Right lung (tissue), 5 donors: ENCODE measurements around the gene PGK1. TPM values are rescaled to one million over a fixed set of nuclear protein-coding genes. Genes with fewer than 3 reads are reported as not detected.
"Not testable (repeated sequence)": the region's sequence is repeated elsewhere in the genome, so short reads cannot be mapped to it uniquely, and the experiment has no call there.

Source experiments
- DNase-seq, 2 donors: peaks; one replicate each; pipeline ENCODE4 v3.0.0-alpha.2; 2013
- polyA plus RNA-seq, 5 donors: library from polyadenylated mRNA; unstranded; fragments of 120-200 nt; gene quantifications; one replicate each; pipeline versions ENCODE4 v1.2.1 to v1.2.3, GENCODE V29; 2013; ENCODE audit warnings: inconsistent platforms in 1 of 5, low replicate concordance in 1 of 5; ENCODE audit not compliant: insufficient read length in 5 of 5, insufficient read depth in 1 of 5

The PGK1 gene
- polyA plus RNA-seq, 5 donors, result 293 to 384 (median 307) TPM

DNA sequence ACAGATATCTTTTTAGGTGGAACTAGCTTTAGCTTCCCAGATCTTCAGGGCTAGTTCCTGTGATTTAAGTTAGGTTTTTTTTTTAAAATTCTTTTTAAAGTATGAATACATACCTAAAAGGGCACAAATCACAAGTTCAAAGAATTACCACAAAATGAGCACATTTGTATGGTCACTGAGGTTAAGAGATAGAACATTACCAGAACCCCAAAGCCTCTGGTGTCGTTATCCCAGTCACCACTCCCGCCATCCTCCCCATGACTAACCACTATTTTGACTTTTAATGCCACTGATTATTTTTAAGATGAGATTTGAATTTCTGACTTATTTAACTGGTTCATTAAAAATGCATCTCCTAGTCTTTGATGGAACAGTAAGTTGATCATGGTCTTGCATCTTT, 5.4 kb downstream of the PGK1 start:
- DNase-seq, result no peak

DNA sequence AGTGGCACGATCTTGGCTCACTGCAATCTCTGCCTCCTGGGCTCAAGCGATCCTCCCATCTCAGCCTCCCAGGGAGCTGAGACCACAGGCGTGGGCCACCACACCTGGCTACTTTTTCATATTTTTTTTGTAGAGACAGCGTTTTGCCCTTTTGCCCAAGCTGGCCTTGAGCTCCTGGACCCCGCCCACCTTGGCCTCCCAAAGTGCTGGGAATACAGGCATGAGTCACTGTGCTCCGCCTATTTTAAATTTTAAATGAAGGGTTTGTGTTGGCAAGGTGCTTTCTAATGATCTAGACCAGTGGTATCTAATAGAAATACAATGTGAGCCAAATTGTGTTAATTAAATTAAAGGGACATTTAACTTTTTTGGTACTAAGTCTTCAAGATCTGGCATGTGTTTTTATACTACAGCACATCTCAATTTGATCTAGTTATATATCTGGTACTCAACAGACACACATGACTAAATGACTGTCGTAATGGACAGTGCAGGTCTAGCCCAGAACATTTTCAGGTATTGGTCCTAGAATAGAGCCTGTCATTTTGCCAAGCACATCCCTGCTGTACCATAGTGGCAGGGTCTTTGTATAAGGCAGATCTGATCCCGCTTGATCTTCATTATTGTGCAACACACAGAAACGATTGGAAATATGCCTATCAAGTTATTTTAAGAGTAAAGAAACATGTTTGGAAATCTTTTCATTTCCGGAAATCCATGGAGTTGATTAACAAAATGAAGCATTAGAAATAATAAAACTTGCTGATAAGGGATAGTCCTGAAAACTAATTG, 7.3 kb downstream of the PGK1 start:
- no peak for DNase-seq

DNA sequence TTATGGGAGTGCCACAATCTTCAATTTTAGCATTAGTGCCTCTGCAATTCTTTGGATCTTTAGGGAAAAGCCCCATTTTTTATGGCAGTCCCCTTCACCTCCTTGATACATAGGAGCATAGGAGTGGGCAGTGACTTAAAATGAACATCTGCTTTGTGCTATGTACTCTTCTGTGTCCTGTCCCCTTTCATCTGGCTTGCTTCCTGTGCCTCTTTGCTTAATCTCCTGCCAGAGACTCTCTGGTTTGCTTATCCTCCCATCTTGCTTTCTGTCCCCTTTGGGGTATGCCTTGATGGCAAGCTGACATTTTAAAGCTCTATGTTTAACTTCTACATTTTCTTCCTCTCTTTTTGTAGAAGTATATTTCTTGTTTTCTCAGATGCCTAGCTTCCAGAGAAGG, 12.3 kb downstream of the PGK1 start:
- no peak for DNase-seq

DNA sequence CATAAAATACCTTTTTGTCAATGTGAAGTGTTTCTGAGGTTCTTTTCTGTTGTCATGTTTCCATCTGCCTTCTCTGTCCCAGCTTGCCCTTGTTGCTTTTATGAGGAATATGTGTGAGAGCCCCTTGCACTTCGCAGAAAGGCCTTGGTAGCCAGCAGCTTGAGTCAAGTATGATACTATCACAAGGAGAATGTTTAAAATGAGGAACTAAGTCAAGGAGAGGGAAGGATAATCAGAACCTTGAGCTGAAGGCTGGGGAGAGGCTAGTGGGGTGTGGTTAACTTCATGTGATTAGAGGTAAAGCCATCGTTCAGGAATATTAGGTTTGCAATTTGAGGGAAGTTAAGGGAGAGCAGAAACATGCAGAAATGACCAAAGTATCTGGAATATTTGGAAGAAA, 12.7 kb downstream of the PGK1 start:
- no peak for DNase-seq

DNA sequence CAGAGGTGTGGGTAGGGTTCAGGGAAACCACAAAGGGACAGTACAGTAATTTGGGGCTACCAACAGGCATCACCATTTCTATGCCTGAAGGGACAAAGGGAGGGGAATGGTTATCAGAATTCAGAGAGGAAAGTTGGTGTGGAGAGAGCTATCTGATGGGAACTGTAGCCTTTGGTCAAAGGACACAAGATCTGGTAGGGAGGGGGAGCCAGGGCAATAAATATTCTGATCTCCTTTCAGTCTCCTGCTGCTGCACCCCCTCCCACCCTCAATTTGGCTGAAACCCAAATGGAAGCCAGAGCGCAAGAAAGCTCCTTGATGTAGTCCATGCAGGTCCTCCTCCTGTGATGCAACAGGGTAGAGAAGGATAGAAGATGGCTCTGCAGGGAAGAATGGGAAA, 14.6 kb downstream of the PGK1 start:
- DNase-seq, result no peak

DNA sequence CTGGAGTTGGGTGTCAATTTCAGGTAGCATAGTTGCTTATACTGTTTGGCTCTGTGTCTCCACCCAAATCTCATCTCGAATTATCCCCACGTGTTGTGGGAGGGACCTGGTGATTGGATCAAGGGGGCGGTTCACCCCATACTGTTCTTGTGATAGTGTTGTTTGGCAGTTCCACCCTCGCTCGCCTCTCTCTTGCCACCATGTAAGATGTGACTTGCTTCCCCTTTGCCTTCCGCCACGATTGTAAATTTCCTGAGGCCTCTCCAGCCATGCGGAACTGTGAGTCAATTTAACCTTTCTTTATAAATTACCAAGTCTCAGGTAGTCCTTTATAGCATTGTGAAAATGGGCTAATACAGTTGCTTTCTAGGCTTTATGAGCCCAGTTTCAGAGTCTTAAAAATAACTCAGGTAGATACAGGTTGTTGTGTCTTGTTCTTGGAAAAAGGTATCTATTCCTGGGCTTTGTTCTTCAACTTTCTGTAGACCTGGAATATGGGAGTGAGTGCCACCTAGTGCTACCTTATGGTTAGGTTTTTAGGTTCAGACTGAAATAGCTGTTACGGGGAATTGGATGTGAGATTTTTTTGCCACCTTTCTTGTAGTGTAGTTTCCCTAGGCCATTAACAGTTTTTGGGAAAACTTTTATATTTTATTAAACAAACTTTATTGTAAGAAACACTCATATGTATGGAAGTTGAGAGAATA, 15.6 kb downstream of the PGK1 start:
- DNase-seq, result no peak

DNA sequence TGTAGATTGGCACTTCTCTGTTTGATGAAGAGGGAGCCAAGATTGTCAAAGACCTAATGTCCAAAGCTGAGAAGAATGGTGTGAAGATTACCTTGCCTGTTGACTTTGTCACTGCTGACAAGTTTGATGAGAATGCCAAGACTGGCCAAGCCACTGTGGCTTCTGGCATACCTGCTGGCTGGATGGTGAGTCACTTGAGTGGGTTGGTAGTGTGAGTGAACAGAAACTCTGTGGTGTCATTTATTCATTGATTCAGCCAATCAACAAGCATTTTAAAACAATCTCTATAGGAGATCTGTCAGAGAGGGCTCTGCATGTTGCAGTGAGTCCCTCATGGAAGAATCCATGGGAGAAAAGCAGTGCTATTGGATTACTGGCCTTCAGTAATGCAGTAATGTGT, 19.1 kb downstream of the PGK1 start:
- DNase-seq, result no peak

DNA sequence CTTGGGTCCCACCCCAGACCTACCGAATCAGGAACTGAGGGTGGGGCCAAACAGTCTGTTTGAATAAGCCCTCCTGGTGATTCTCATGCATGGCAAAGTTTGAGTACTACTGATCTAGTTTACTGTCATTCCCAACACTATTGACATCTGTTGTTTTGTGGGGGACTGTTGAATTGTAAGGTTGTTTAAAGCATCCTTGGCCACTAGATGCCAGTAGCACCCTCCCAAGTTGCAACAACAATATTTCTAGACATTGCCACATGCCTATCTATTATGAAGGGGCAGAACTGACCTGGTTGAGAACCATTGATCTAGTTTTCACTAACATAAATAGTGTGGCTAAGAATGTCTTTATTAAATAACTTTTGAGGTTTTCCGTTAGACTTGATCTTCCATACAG, 20.3 kb downstream of the PGK1 start:
- DNase-seq, result no peak

DNA sequence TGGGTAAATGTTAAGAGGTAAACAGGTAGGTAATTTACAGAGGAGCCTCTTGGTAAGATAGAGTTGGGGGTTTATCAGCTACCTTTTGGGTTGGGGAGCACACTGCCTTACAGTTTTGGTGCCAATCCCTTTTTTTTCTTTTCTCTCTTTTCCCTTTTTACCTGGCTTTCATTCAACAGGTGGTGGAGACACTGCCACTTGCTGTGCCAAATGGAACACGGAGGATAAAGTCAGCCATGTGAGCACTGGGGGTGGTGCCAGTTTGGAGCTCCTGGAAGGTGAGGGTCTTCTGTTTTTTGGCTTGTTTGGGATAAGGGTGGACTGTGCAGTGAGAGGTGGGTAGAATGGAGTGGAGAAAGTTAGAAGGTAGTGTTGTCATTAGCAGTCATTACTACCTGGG, 21.1 kb downstream of the PGK1 start:
- no peak for DNase-seq

DNA sequence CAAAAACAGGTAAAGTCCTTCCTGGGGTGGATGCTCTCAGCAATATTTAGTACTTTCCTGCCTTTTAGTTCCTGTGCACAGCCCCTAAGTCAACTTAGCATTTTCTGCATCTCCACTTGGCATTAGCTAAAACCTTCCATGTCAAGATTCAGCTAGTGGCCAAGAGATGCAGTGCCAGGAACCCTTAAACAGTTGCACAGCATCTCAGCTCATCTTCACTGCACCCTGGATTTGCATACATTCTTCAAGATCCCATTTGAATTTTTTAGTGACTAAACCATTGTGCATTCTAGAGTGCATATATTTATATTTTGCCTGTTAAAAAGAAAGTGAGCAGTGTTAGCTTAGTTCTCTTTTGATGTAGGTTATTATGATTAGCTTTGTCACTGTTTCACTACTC, 21.7 kb downstream of the PGK1 start:
- not testable (repeated sequence) for DNase-seq

DNA sequence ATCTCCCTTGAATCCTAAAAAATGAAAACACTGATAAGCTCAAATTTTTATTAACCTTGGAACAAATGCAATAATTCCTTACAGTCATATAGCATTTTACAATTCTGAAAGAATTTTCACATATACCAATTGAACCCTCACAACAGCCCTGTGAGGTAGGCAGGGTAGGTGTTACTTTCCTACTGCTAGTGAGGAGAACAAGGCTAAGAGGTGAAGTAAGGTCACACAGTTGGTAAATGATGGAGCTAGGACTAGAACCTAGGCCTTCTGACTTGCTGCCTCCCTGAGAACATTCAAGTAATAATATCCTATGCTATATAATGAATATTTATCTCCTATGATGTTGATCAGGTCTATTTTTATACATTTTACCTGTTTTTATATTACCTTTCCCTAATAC, 25.7 kb downstream of the PGK1 start:
- DNase-seq, result no peak

DNA sequence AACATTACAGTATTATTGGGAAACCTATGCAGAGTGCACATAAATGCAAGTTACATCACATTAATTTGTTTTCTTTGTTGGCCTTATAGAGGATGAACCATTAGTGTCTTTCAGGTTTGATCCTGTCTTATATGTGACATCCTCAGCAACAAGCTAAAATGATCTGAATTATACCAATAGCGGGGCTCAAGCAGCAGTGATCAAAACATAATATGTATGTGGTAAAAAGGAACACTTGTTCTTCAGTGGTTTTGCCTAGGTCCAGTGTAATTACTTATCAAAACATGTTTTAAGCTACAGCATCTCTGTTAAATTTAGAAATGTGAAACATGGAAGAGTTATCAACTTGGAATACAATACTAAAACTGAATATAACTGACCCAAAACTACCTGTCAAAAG, 26.3 kb downstream of the PGK1 start:
- DNase-seq, result no peak

DNA sequence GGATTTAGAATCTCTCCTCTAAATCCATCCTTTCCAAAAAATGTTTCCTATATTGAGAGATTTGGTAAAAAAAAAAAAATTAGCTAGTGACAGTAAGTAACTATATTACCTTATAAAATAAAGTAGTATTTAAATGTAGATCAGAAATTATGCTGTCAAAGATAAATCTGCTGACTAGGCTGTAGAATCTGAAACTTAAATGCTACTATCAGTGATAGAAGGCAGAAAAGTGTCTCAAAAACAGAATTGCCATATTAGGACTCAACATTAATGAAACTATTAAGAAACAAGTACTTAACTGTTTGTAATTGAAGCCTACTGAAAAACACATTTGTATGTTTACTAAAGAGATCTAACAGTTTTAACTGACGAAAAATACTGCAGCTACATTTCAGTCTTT, 27.1 kb downstream of the PGK1 start:
- no peak for DNase-seq

DNA sequence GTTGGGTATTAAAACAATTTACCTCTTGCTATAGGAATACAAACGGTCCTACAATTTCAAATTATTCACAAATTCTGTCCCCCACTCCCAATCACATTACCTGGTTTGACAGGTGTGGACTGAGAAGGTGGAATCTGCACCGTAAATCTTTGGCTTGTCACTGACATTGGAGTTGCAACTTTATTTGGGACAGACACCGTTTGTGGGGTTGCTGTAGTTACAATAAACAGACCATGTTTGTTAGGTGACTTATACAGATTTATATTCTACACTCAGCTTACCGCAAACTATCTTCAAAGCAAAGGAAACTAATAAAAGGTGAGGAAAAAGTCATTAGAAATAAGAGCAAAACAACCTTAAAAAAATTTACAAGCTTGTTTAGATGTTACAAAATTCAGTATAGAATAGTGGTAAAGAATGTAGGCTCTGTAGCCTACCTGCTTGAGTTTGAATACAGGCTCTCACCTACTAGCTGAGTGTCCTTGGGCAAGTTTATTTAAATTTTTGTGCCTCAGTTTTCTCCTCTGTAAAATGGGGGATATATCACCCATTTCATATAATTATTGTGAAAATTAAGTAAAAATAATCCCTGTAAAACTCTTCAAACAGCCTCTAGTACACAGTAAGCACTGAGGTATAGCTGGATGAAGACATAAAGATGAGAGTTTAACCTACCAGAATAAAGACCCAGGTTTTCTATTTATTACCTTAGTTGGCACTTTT, 29.4 kb downstream of the PGK1 start:
- DNase-seq, result no peak

DNA sequence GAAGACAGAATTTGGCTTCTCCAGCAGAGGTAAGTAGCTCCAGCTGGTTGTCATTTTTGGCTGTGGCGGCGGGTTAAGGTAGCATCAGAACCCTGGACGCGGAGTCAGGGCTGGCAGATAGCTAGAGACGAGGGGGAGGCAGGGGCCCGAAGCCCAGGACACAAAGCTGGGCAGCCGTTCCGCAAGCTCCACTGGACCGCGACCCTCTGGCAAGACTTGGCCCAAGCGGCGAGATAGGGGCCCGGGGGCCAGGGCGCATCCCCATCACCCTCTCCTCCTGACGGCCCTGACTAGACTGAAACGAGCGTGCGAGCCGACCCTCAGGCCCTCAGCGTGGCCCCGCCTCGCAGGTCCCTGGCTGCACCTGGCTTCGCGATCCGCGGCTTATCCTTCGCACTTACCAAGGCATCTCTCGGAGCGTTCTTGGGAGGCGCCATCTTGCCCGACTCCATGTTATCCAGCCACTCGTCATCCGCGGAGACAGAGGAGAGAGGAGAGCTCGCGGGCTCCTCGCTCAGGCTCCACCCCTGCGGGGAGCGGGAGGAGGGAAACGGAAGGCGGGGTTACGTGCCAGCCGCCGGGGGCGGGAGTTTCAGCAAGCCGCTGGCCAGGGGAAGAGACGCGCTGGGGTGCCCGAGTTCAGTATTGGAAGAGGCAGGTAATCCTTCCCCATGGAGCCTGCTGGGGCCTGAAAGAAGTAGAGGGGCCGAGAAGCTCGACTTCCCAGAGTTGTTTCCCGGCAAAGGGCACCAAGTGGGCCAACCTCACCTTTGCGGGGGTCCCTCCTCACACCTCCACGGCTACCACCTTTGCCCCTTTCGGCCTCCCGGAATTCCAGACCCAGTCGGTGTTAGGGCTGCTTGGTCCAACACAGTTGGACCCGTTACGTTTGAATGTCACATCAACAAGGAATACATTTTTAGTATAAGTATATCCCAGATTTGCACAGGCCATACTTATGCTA, 35.4 kb downstream of the PGK1 start, which contains the start of gene TAF9B:
Gene TAF9B (minus strand): TSS at position 491 of the 964 bp plus-strand sequence. CDS start 39 bp downstream, at position 452.
- peak; percentile 72 to 82 for DNase-seq

DNA sequence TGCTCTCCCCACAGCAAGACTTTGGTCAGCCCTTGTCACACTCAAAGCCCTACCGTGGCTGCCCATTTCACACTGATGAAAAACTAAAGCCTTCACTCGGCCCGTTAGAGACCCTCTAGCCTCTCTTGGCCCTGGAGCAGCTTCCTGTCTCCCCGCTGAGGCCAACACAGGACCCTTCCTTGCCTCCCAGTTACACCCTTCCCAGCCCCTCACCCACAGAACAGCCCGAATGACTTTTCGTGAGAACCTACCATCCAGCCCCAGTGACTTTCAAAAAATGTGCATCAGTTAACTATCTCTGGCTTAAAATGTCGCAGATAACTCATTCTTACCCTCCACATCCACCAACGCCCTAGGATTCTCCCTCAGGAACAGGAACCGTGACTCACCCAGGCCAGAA, 36.2 kb downstream of the PGK1 start:
- no peak for DNase-seq

DNA sequence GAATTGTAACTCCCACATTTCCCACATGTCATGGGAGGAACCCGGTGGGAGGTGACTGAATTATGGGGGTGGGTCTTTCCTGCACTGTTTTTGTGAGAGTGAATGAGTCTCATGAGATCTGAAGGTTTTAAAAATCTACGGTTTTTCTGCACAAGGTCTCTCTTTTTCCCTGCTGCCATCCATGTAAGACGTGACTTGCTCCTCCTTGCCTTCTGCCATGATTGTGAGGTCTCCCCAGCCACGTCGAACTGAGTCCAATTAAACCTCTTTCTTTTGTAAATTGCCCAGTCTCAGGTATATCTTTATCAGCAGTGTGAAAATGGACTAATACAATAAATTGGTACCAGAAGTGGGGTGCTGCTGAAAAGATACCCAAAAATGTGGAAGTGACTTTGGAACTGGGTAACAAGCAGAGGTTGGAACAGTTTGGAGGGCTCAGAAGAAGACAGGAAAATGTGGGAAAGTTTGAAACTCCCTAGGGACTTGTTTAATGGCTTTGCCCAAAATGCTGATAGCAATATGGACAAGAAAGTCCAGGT, 43.0 kb downstream of the PGK1 start:
- not testable (repeated sequence) for DNase-seq

DNA sequence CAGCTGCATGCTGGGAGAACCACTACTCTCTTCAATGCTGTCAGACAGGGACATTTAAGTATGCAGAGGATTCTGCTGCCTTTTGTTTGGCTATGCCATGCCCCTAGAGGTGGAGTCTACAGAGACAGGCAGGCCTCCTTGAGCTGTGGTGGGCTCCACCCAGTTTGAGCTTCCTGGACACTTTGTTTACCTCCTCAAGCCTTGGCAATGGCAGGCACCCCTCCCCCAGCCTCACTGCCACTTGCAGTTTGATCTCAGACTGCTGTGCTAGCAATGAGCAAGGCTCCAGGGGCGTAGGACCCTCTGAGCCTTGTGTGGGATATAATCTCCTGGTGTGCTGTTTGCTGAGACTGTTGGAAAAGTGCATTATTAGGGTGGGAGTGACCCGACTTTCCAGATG, 53.3 kb downstream of the PGK1 start:
- DNase-seq, result not testable (repeated sequence)

DNA sequence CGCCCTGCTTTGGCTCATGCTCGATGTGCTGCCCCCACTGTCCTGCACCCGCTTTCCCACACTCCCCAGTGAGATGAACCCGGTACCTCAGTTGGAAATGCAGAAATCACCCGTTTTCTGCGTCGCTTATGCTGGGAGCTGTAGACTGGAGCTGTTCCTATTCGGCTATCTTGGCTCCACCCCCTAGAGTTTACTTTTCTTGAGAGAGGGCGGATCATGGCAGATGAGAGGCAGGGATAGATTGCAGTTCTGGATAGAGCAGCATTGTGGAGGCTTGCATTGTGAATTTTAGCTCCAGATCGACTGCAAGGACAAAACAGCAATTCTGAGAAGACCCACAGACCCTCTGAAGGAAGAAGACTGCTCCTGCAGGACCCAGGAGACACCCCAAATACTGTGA, 53.8 kb downstream of the PGK1 start:
- DNase-seq, result not testable (repeated sequence)

DNA sequence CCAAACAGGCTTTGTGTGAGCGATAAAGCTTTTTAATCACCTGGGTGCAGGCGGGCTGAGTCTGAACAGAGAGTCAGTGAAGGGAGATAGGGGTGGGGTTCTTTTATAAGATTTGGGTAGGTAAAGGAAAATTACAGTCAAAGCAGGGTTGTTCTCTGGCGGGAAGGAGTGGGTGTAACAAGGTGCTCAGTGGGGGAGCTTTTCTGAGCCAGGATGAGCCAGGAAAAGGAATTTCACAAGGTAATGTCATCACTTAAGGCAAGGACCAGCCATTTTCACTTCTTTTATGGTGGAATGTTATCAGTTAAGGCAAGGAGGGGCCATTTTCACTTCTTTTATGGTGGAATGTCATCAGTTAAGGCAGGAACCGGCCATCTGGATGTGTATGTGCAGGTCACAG, 56.7 kb downstream of the PGK1 start:
- DNase-seq, result not testable (repeated sequence)

DNA sequence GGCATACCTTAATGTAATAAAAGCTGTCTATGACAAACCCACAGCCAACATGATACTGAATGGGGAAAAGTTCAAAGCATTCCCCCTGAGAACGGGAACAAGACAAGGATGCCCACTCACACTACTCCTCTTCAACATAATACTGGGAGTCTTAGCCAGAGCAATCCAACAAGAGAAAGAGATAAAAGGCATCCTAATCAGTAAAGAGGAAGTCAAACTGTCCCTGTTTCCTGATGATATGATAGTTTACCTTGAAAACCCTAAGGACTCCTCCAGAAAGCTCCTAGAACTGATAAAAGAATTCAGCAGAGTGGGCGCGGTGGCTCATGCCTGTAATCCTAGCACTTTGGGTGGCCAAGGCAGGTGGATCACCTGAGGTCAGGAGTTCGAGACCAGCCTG, 59.1 kb downstream of the PGK1 start:
- DNase-seq, result not testable (repeated sequence)
